ENCODE data around the gene MTARC2. TPM values are rescaled to one million over a fixed set of nuclear protein-coding genes. Genes with fewer than 3 reads are reported as not detected.

MTARC2 gene
- polyA plus RNA-seq, 1 of the 3 experiments (the other 2 are of a cell fraction) = 6.1 TPM

- TF ChIP-seq REST (IDR thresholded peaks at IDR 0.05; ENCODE audit: low read depth, low read length) = no peak
Observed at GRCh38 chr1:220819467-220820026, 71.4 kb downstream of the MTARC2 start (continued).

- no peak overlapping the region for H3K9ac ChIP-seq
- H3K4me3 ChIP-seq (ENCODE audit: low read depth in 2 of 2, low read length in 1 of 2) = no peak overlapping the region
- no peak overlapping the region for H3K4me2 ChIP-seq
- 85% methylated on average over 9 of the region's 9 CpGs for WGBS (ENCODE audit: low lambda C conversion rate)
- no peaks in the 10 kb centered on the region for H3K9me3 ChIP-seq
- no peaks in the 10 kb centered on the region for H3F3A ChIP-seq (replicated peaks; ENCODE audit: insufficient read depth)
- H2AFZ ChIP-seq (ENCODE audit: low read depth) = no peak overlapping the region
- H3K9me2 ChIP-seq = no peaks in the 10 kb centered on the region
- H3K27me3 ChIP-seq (ENCODE audit: insufficient read depth) = no peaks in the 10 kb centered on the region; the same call in 1 of the 2 replicates
- TF ChIP-seq IRF3 (IDR thresholded peaks at IDR 0.05; ENCODE audit: low read depth, low read length) = no peak
- TF ChIP-seq GABPA (IDR thresholded peaks at IDR 0.05; ENCODE audit: low read depth) = no peak
- no peaks in the 10 kb centered on the region for H4K20me1 ChIP-seq (ENCODE audit: insufficient read depth)
- DNase-seq = no peak
- ChIA-PET CTCF (interaction anchor here (1.3 to 3.0 kb wide), 3 partner anchors 14 to 21 kb away, joined by 4 to 14 read pairs (median 5); no protein-coding TSS in a partner anchor), POLR2A (no interaction called here)
- no peaks in the 10 kb centered on the region for H3K79me2 ChIP-seq (ENCODE audit: insufficient read depth)
- H3K4me1 ChIP-seq (ENCODE audit: control insufficient read depth in 1 of 2, insufficient read depth in 2 of 2, low read depth in 1 of 2, low read length in 1 of 2) = peaks cover 0 to 2% of the 10 kb centered on the region in 2 experiments; a peak in 1 of 4 replicates
- H3K27ac ChIP-seq (ENCODE audit: low read depth in 2 of 2, low read length in 1 of 2) = no peak overlapping the region
- no peaks in the 10 kb centered on the region for H3K36me3 ChIP-seq (replicated peaks in 1 of 2; ENCODE audit: control insufficient read depth in 1 of 2, insufficient read depth in 2 of 2, low read length in 1 of 2)
Observed at GRCh38 chr1:220824031-220824989, 76.2 kb downstream of the MTARC2 start.

- POLR2A ChIA-PET = no interaction called here
- Histone ChIP-seq H4K20me1 (ENCODE audit: insufficient read depth) (no peaks in the 10 kb centered on the region), H3K9me2 (no peaks in the 10 kb centered on the region), H3K4me1 (ENCODE audit: control insufficient read depth in 1 of 2, insufficient read depth in 2 of 2, low read depth in 1 of 2, low read length in 1 of 2) (peaks cover 0 to 2% of the 10 kb centered on the region in 2 experiments; a peak in 1 of 4 replicates), H3K4me3 (ENCODE audit: low read depth in 2 of 2, low read length in 1 of 2) (no peak overlapping the region), H3K4me2 (no peak overlapping the region), H3K27ac (ENCODE audit: low read depth in 2 of 2, low read length in 1 of 2) (no peak overlapping the region), H3K9me3 (no peaks in the 10 kb centered on the region), H3K9ac (no peak overlapping the region), H2AFZ (ENCODE audit: low read depth) (no peak overlapping the region), H3K79me2 (ENCODE audit: insufficient read depth) (no peaks in the 10 kb centered on the region), H3K27me3 (ENCODE audit: insufficient read depth) (no peaks in the 10 kb centered on the region; the same call in 1 of the 2 replicates), H3F3A (replicated peaks; ENCODE audit: insufficient read depth) (no peaks in the 10 kb centered on the region), H3K36me3 (replicated peaks in 1 of 2; ENCODE audit: control insufficient read depth in 1 of 2, insufficient read depth in 2 of 2, low read length in 1 of 2) (no peaks in the 10 kb centered on the region)
- no peak for TF ChIP-seq FOXM1 (IDR thresholded peaks at IDR 0.05; ENCODE audit: low read depth)
- TF ChIP-seq PBX3 (IDR thresholded peaks at IDR 0.05) = no peak
- CTCF ChIA-PET = interaction anchor here (1.4 to 1.6 kb wide), 2 partner anchors 15 to 610 kb away, joined by 3 to 5 read pairs; no protein-coding TSS in a partner anchor
- DNase-seq = no peak
- WGBS (ENCODE audit: low lambda C conversion rate) = 69% methylated on average over 6 of the region's 6 CpGs
Observed at GRCh38 chr1:220825819-220826551, 77.9 kb downstream of the MTARC2 start.
